WERI-Rb-1 (cell line): ENCODE measurements around the gene GPHA2.

Experiments
- DNase-seq: peaks from one replicate; pipeline ENCODE4 v3.0.0-alpha.2; 2020
- H3K27ac ChIP-seq: fragments of 250-450 bp; sonication (Bioruptor Pico); 2 replicates; pipeline ENCODE4 v1.5.1; 2020; ENCODE audit warnings: mild to moderate bottlenecking, moderate library complexity
- H3K27me3 ChIP-seq: fragments of 250-450 bp; sonication (Bioruptor Pico); 2 replicates; pipeline ENCODE4 v1.5.1; 2021; ENCODE audit warnings: mild to moderate bottlenecking, low read depth, moderate library complexity; ENCODE audit not compliant: insufficient read depth, severe bottlenecking
- H3K36me3 ChIP-seq: fragments of 250-450 bp; sonication (Bioruptor Pico); 2 replicates; pipeline ENCODE4 v1.5.1; 2020; ENCODE audit warnings: mild to moderate bottlenecking, moderate library complexity
- H3K4me3 ChIP-seq: 2 replicates; pipeline ENCODE4 v1.5.1; 2011; ENCODE audit warnings: low read depth, mild to moderate bottlenecking, control low read depth, low read length
- H3K9me3 ChIP-seq: fragments of 250-450 bp; sonication (Bioruptor Pico); 2 replicates; pipeline ENCODE4 v1.5.1; 2021; ENCODE audit warnings: mild to moderate bottlenecking, moderate library complexity; ENCODE audit not compliant: severe bottlenecking
- CTCF ChIP-seq: IDR thresholded peaks from 2 replicates; pipeline ENCODE4 v1.5.1; 2011; ENCODE audit warnings: low read depth, mild to moderate bottlenecking, control low read depth, inconsistent platforms, low read length

Gene GPHA2

GRCh38 chr11:64969209-64969608, 33.5 kb upstream of the GPHA2 start:
- H3K27ac ChIP-seq: peak overlapping the region; percentile 64
- DNase-seq: peak; percentile 29

GRCh38 chr11:64967375-64967774, 31.7 kb upstream of the GPHA2 start:
- TF ChIP-seq CTCF: no peak
- Histone ChIP-seq H3K9me3 (peaks cover 3% of the 10 kb centered on the region), H3K36me3 (no peaks in the 10 kb centered on the region), H3K4me3 (no peak overlapping the region), H3K27ac (no peak overlapping the region), H3K27me3 (no peaks in the 10 kb centered on the region)
- no peak for DNase-seq

More at GRCh38 chr11:64969209-64969608, 33.5 kb upstream of the GPHA2 start:
- TF ChIP-seq CTCF: no peak
- Histone ChIP-seq H3K9me3 (peaks cover 3% of the 10 kb centered on the region), H3K27me3 (no peaks in the 10 kb centered on the region), H3K4me3 (no peak overlapping the region), H3K36me3 (no peaks in the 10 kb centered on the region)

- no peak overlapping the region for H3K27ac ChIP-seq
- no peaks in the 10 kb centered on the region for H3K27me3 ChIP-seq
- no peak for TF ChIP-seq CTCF
- H3K36me3 ChIP-seq: no peaks in the 10 kb centered on the region
- no peaks in the 10 kb centered on the region for H3K9me3 ChIP-seq
- no peak for DNase-seq
- no peak overlapping the region for H3K4me3 ChIP-seq
These were observed 27.5 kb upstream of the GPHA2 start for GRCh38 chr11:64963072-64963631.

GRCh38 chr11:64960719-64961118, 25.0 kb upstream of the GPHA2 start:
- Histone ChIP-seq H3K36me3 (no peaks in the 10 kb centered on the region), H3K4me3 (no peak overlapping the region), H3K27me3 (no peaks in the 10 kb centered on the region), H3K27ac (no peak overlapping the region), H3K9me3 (no peaks in the 10 kb centered on the region)
- no peak for TF ChIP-seq CTCF
- DNase-seq: no peak

- no peak overlapping the region for H3K4me3 ChIP-seq
These were observed 23.8 kb upstream of the GPHA2 start for GRCh38 chr11:64959498-64959897.

More at GRCh38 chr11:64959498-64959897, 23.8 kb upstream of the GPHA2 start:
- no peak for DNase-seq
- Histone ChIP-seq H3K27ac (no peak overlapping the region), H3K9me3 (no peaks in the 10 kb centered on the region), H3K27me3 (no peaks in the 10 kb centered on the region), H3K36me3 (no peaks in the 10 kb centered on the region)
- TF ChIP-seq CTCF: no peak
